Loucy (cell line): ENCODE data around the gene HMGCS1.
A peak's percentile ranks its signal among the peaks of the same experiment; 100 is the strongest.
"Not testable (repeated sequence)": the region's sequence is repeated elsewhere in the genome, so short reads cannot be mapped to it uniquely, and the experiment has no call there.

ENCODE experiments used
- H2AFZ ChIP-seq: fragments of 200-600 bp; sonication (generic); 2 replicates; pipeline ENCODE4 v1.6.0; 2016; ENCODE audit warnings: antibody characterized with exemption, mild to moderate bottlenecking, low read length, moderate library complexity
- H3F3A ChIP-seq: fragments of 200-600 bp; 2 replicates; pipeline ENCODE4 v1.6.0; 2016; ENCODE audit warnings: antibody characterized with exemption, low read depth, mild to moderate bottlenecking
- H3K27me3 ChIP-seq: fragments of 200-600 bp; sonication (generic); 2 replicates; pipeline ENCODE4 v1.6.1; 2014; ENCODE audit warnings: low read length, mild to moderate bottlenecking; ENCODE audit not compliant: insufficient read depth, poor library complexity, severe bottlenecking
- H3K36me3 ChIP-seq: fragments of 200-600 bp; sonication (generic); 2 replicates; pipeline ENCODE4 v1.6.1; 2016; ENCODE audit warnings: low read length; ENCODE audit not compliant: insufficient read depth
- H3K4me1 ChIP-seq: fragments of 200-600 bp; sonication (generic); 2 replicates; pipeline ENCODE4 v1.5.1; 2014; ENCODE audit warnings: low read length, mild to moderate bottlenecking; ENCODE audit not compliant: insufficient read depth, poor library complexity, severe bottlenecking
- H3K4me2 ChIP-seq: fragments of 200-600 bp; sonication (generic); 2 replicates; pipeline ENCODE4 v1.6.0; 2014; ENCODE audit warnings: antibody characterized with exemption, low read length, low read depth, mild to moderate bottlenecking; ENCODE audit not compliant: poor library complexity, severe bottlenecking
- H3K4me3 ChIP-seq: fragments of 200-600 bp; sonication (generic); 2 replicates; pipeline ENCODE4 v1.5.1; 2014; ENCODE audit warnings: low read length, mild to moderate bottlenecking, mixed read lengths; ENCODE audit not compliant: poor library complexity, severe bottlenecking
- H3K79me2 ChIP-seq: fragments of 200-600 bp; sonication (generic); 2 replicates; pipeline ENCODE4 v1.6.1; 2014; ENCODE audit warnings: low read length; ENCODE audit not compliant: insufficient read depth
- H3K9ac ChIP-seq: fragments of 200-600 bp; sonication (generic); 2 replicates; pipeline ENCODE4 v1.6.0; 2014; ENCODE audit warnings: mild to moderate bottlenecking, low read depth, low read length, moderate library complexity; ENCODE audit not compliant: poor library complexity, severe bottlenecking
- H3K9me2 ChIP-seq: fragments of 200-600 bp; sonication (generic); replicated peaks from 2 replicates; pipeline ENCODE4 v1.6.1; 2016; ENCODE audit warnings: low read depth, low read length, mixed read lengths
- H3K9me3 ChIP-seq: fragments of 200-600 bp; sonication (generic); 2 replicates; pipeline ENCODE4 v1.6.1; 2014; ENCODE audit warnings: mild to moderate bottlenecking, antibody characterized with exemption, low read length, low read depth; ENCODE audit not compliant: insufficient read depth
- H4K20me1 ChIP-seq: fragments of 200-600 bp; sonication (generic); 2 replicates; pipeline ENCODE4 v1.6.0; 2014; ENCODE audit warnings: antibody characterized with exemption, low read length, mild to moderate bottlenecking; ENCODE audit not compliant: insufficient read depth, poor library complexity, severe bottlenecking
- CTCF ChIP-seq: fragments of 200-600 bp; sonication (generic); conservative IDR thresholded peaks from 2 replicates; pipeline ENCODE4 v1.5.1; 2014; ENCODE audit warnings: mild to moderate bottlenecking, antibody characterized with exemption, low read length
- EZH2phosphoT487 ChIP-seq: fragments of 200-600 bp; IDR thresholded peaks from 2 replicates; pipeline ENCODE4 v1.6.1; 2018; ENCODE audit warnings: antibody characterized with exemption, mild to moderate bottlenecking, moderate library complexity, borderline replicate concordance

The HMGCS1 gene

GRCh38 chr5:43306954-43307353, 6.3 kb downstream of the HMGCS1 start:
- Histone ChIP-seq H3K4me3 (peak overlapping the region; percentile 88), H4K20me1 (peaks cover 94% of the 10 kb centered on the region), H3K9ac (peak overlapping the region; percentile 97), H3K36me3 (peaks cover 29% of the 10 kb centered on the region), H3F3A (peaks cover 13% of the 10 kb centered on the region; the same call in 1 of the 2 replicates), H3K4me1 (peaks cover 78% of the 10 kb centered on the region), H3K79me2 (peaks cover 99% of the 10 kb centered on the region), H3K4me2 (peak overlapping the region; percentile 98)
- H3K27me3 ChIP-seq, H3K9me3 ChIP-seq, H3K9me2 ChIP-seq, H2AFZ ChIP-seq: not testable (repeated sequence)

- H3K79me2 ChIP-seq = peaks cover 99% of the 10 kb centered on the region
- H3K36me3 ChIP-seq = peaks cover 35% of the 10 kb centered on the region
- no peak overlapping the region for H2AFZ ChIP-seq
- H4K20me1 ChIP-seq = peaks cover 94% of the 10 kb centered on the region
- H3K4me1 ChIP-seq = peaks cover 77% of the 10 kb centered on the region
- peaks cover 13% of the 10 kb centered on the region; the same call in 1 of the 2 replicates for H3F3A ChIP-seq
- peak overlapping the region; percentile 30 for H3K9ac ChIP-seq
- H3K9me3 ChIP-seq = no peaks in the 10 kb centered on the region
- peak overlapping the region; percentile 98 for H3K4me2 ChIP-seq
- TF ChIP-seq EZH2phosphoT487 (no peak), CTCF (peak; percentile 88)
- no peaks in the 10 kb centered on the region for H3K27me3 ChIP-seq
- no peaks in the 10 kb centered on the region for H3K9me2 ChIP-seq
- H3K4me3 ChIP-seq = peak overlapping the region; percentile 88
Measured at GRCh38 chr5:43305948-43306565, 7.2 kb downstream of the HMGCS1 start.

GRCh38 chr5:43304525-43304924, 8.7 kb downstream of the HMGCS1 start:
- H3K9me2 ChIP-seq = no peaks in the 10 kb centered on the region
- no peaks in the 10 kb centered on the region for H3K27me3 ChIP-seq
- no peak for TF ChIP-seq EZH2phosphoT487
- TF ChIP-seq CTCF = no peak
- peaks cover 13% of the 10 kb centered on the region; the same call in 1 of the 2 replicates for H3F3A ChIP-seq
- H3K79me2 ChIP-seq = peaks cover 99% of the 10 kb centered on the region
- H3K4me3 ChIP-seq = peak overlapping the region; percentile 88
- H2AFZ ChIP-seq = no peak overlapping the region
- H3K9ac ChIP-seq = peak overlapping the region; percentile 44
- peaks cover 70% of the 10 kb centered on the region for H3K4me1 ChIP-seq
- peak overlapping the region; percentile 98 for H3K4me2 ChIP-seq
- peaks cover 46% of the 10 kb centered on the region for H3K36me3 ChIP-seq
- peaks cover 94% of the 10 kb centered on the region for H4K20me1 ChIP-seq
- H3K9me3 ChIP-seq = no peaks in the 10 kb centered on the region

GRCh38 chr5:43303242-43303641, 10.0 kb downstream of the HMGCS1 start:
- H3K9ac ChIP-seq = peak overlapping the region; percentile 44

More at GRCh38 chr5:43303242-43303641, 10.0 kb downstream of the HMGCS1 start:
- peaks cover 99% of the 10 kb centered on the region for H3K79me2 ChIP-seq
- no peaks in the 10 kb centered on the region for H3K27me3 ChIP-seq
- H3K36me3 ChIP-seq = peaks cover 55% of the 10 kb centered on the region
- no peak overlapping the region for H2AFZ ChIP-seq
- peak overlapping the region; percentile 98 for H3K4me2 ChIP-seq
- peaks cover 70% of the 10 kb centered on the region for H3K4me1 ChIP-seq
- peaks cover 11% of the 10 kb centered on the region; the same call in 1 of the 2 replicates for H3F3A ChIP-seq
- H3K4me3 ChIP-seq = peak overlapping the region; percentile 88
- no peak for TF ChIP-seq EZH2phosphoT487
- no peak for TF ChIP-seq CTCF
- H4K20me1 ChIP-seq = peaks cover 93% of the 10 kb centered on the region
- H3K9me2 ChIP-seq = no peaks in the 10 kb centered on the region
- H3K9me3 ChIP-seq = no peaks in the 10 kb centered on the region
